ENCODE results near the gene EIF3F.

EIF3F gene

DNA sequence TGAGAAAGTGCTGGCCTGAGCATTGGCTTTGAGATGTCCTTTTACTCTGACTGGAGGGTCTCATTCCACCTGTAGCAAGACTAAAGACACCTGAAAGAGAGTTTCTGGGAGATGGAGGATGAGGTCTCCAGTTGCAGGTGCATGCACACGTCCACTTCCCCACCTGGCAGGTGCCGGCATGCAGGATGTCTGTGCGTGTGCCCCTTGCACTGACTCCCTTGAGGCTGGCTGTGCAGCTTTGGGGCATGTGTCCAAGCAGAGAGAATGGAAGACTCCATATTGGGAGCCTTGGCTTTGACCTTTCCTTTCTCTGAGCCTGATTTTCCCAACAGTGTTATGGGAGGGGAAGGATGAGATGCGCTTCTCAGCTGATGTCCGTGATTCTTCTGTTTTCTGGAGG, 49.8 kb downstream of the EIF3F start:
- no peak overlapping the region for H3K9ac ChIP-seq
- H3K27ac ChIP-seq, result no peak overlapping the region
- no peaks in the 10 kb centered on the region for H3K27me3 ChIP-seq (ENCODE audit: insufficient read depth, low read depth)
- H3K36me3 ChIP-seq (ENCODE audit: insufficient read depth), result no peaks in the 10 kb centered on the region
- no peaks in the 10 kb centered on the region for H4K20me1 ChIP-seq (ENCODE audit: insufficient read depth)
- no peak overlapping the region for H2AFZ ChIP-seq (ENCODE audit: low read depth)
- no peak overlapping the region for H3K4me2 ChIP-seq
- TF ChIP-seq, protein P1, sequence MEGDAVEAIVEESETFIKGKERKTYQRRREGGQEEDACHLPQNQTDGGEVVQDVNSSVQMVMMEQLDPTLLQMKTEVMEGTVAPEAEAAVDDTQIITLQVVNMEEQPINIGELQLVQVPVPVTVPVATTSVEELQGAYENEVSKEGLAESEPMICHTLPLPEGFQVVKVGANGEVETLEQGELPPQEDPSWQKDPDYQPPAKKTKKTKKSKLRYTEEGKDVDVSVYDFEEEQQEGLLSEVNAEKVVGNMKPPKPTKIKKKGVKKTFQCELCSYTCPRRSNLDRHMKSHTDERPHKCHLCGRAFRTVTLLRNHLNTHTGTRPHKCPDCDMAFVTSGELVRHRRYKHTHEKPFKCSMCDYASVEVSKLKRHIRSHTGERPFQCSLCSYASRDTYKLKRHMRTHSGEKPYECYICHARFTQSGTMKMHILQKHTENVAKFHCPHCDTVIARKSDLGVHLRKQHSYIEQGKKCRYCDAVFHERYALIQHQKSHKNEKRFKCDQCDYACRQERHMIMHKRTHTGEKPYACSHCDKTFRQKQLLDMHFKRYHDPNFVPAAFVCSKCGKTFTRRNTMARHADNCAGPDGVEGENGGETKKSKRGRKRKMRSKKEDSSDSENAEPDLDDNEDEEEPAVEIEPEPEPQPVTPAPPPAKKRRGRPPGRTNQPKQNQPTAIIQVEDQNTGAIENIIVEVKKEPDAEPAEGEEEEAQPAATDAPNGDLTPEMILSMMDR (conservative IDR thresholded peaks at IDR 0.05; ENCODE audit: low read depth, low read length), result no peak
- H3K79me2 ChIP-seq (ENCODE audit: insufficient read depth, low read depth), result no peaks in the 10 kb centered on the region
- H3K4me3 ChIP-seq (IDR thresholded peaks at IDR 0.05; ENCODE audit: insufficient read depth, low read depth, low read length), result no peak overlapping the region
- peaks cover 5% of the 10 kb centered on the region for H3K4me1 ChIP-seq (ENCODE audit: low read depth, poor library complexity, severe bottlenecking)

DNA sequence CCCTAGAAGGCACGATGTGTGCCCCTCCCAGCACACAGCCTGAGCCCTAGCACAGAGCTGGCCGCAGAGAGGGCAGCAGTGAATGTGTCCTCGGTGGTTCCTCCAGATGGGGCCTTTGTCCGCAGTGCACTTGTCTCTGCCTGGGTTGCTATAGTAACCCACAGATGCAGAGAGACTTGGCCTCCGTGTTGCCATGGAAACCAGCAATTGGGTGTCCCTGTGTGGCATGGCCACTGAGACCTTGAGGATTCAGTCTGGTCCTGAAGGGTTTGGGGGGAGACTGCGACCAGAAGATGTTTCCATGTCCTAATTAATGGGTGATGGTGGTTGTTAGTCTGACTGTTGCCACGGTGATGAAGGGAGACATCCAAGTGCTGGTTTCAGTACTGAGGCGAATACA, 51.3 kb downstream of the EIF3F start:
- H3K27ac ChIP-seq, result no peak overlapping the region
- no peaks in the 10 kb centered on the region for H3K36me3 ChIP-seq (ENCODE audit: insufficient read depth)
- TF ChIP-seq, protein P1 (conservative IDR thresholded peaks at IDR 0.05; ENCODE audit: low read depth, low read length), result no peak
- peaks cover 3% of the 10 kb centered on the region for H3K4me1 ChIP-seq (ENCODE audit: low read depth, poor library complexity, severe bottlenecking)
- H3K4me2 ChIP-seq, result no peak overlapping the region
- H3K79me2 ChIP-seq (ENCODE audit: insufficient read depth, low read depth), result no peaks in the 10 kb centered on the region
- no peak overlapping the region for H2AFZ ChIP-seq (ENCODE audit: low read depth)
- H3K4me3 ChIP-seq (IDR thresholded peaks at IDR 0.05; ENCODE audit: insufficient read depth, low read depth, low read length), result no peak overlapping the region
- no peak overlapping the region for H3K9ac ChIP-seq
- no peaks in the 10 kb centered on the region for H3K27me3 ChIP-seq (ENCODE audit: insufficient read depth, low read depth)
- H4K20me1 ChIP-seq (ENCODE audit: insufficient read depth), result no peaks in the 10 kb centered on the region

DNA sequence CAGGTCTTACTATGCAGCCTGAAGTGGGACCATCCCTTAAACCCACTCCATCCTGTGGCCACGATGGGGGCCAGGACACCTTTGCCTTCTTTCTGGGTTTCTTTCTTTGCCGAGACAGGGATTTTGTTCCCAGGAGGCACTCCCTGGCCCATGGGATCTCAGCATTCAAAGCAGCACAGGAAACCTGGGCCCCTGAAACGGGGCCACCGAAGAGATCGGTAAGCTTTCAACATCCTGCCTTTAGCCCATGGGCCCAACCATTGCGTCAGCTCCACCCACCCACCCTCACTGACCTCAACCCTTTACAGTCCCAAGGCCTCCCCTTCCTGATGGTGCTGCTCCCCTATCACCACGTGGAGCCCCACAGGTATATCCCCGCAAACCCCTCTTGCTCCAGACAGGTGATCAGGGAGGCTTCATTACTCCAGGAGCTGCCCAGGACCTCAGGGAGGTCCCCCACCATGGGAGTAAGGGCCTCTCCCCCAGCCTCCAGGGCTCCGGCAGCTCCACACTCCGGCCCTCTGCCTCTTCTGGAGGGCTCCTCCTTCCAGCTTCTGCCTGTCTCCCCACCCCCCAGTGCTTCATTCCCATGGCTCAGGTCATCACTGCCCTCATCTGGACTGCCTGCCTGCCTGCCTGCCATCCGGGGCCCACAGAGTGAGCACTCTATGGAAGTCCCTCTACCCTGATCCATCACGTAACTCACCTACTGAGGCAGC, 51.8 kb downstream of the EIF3F start:
- H3K27me3 ChIP-seq (ENCODE audit: insufficient read depth, low read depth), result no peaks in the 10 kb centered on the region
- no peaks in the 10 kb centered on the region for H4K20me1 ChIP-seq (ENCODE audit: insufficient read depth)
- no peak overlapping the region for H3K9ac ChIP-seq
- no peaks in the 10 kb centered on the region for H3K36me3 ChIP-seq (ENCODE audit: insufficient read depth)
- no peaks in the 10 kb centered on the region for H3K79me2 ChIP-seq (ENCODE audit: insufficient read depth, low read depth)
- no peaks in the 10 kb centered on the region for H3K4me1 ChIP-seq (ENCODE audit: low read depth, poor library complexity, severe bottlenecking)
- no peak overlapping the region for H3K4me2 ChIP-seq
- H2AFZ ChIP-seq (ENCODE audit: low read depth), result no peak overlapping the region
- no peak overlapping the region for H3K4me3 ChIP-seq (IDR thresholded peaks at IDR 0.05; ENCODE audit: insufficient read depth, low read depth, low read length)
- H3K27ac ChIP-seq, result no peak overlapping the region
- TF ChIP-seq, protein P1 (conservative IDR thresholded peaks at IDR 0.05; ENCODE audit: low read depth, low read length), result no peak

DNA sequence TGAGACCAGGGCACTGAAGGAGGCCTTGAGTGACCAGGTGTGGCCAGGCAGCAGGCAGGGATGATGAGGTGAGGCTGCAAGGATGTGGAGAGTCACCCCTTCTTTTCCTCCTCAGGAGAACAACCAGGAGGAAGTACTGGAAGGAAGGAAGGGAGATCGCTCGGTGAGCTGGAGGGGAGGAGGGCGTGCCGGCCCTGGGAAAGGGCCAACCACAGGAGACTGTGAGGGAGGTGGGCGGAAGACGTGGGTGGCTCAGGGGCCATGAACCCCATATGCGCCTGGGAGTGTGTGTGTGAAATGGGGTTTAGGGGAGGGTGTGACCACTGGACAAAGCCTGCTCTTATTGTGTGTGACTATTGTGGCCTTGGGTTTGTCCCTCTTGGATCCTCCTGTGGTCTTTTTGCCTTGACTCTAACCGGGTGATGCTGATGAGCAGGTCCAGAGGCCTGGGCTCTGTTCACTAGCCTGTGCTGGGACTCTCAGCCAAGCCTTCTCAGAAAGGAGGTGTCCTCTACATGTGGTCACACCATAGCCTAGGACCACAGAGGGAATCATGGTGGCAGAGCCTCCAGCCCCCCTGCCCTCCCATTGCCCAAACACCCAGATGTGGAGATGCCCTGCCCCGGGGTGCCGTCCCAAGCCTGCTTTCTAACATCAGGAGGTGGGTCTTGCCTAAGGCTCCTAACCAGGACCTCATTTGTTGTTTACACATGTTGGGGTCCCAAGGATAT, 52.6 kb downstream of the EIF3F start:
- no peaks in the 10 kb centered on the region for H4K20me1 ChIP-seq (ENCODE audit: insufficient read depth)
- no peaks in the 10 kb centered on the region for H3K79me2 ChIP-seq (ENCODE audit: insufficient read depth, low read depth)
- H3K4me2 ChIP-seq, result no peak overlapping the region
- no peak overlapping the region for H3K4me3 ChIP-seq (IDR thresholded peaks at IDR 0.05; ENCODE audit: insufficient read depth, low read depth, low read length)
- no peak overlapping the region for H3K9ac ChIP-seq
- TF ChIP-seq, protein P1 (conservative IDR thresholded peaks at IDR 0.05; ENCODE audit: low read depth, low read length), result no peak
- no peaks in the 10 kb centered on the region for H3K36me3 ChIP-seq (ENCODE audit: insufficient read depth)
- H3K27ac ChIP-seq, result no peak overlapping the region
- H3K4me1 ChIP-seq (ENCODE audit: low read depth, poor library complexity, severe bottlenecking), result no peaks in the 10 kb centered on the region
- H3K27me3 ChIP-seq (ENCODE audit: insufficient read depth, low read depth), result no peaks in the 10 kb centered on the region
- H2AFZ ChIP-seq (ENCODE audit: low read depth), result no peak overlapping the region

All from KMS-11 (cell line).